ENCODE measurements around the gene ERFL. TPM values are rescaled to one million over a fixed set of nuclear protein-coding genes. Genes with fewer than 3 reads are reported as not detected.
A peak's percentile ranks its signal among the peaks of the same experiment; 100 is the strongest.
"Not testable (repeated sequence)": the region's sequence is repeated elsewhere in the genome, so short reads cannot be mapped to it uniquely, and the experiment has no call there.

Gene ERFL
- total RNA-seq, 1 donor from 2014 or later: not detected

GRCh38 chr19:41883821-41884733, 44.2 kb downstream of the ERFL start:
- DNase-seq (ENCODE audit: low spot score): peak; percentile 96
- intact Hi-C loops (cut with DNase I): loop anchor here (2.0 to 5.0 kb wide), 2 partner anchors 23 to 73 kb away; partner anchors contain the start of genes RABAC1 and RPS19

GRCh38 chr19:41883463-41883820, 44.8 kb downstream of the ERFL start:
- intact Hi-C loops (cut with DNase I): loop anchor here (5.0 kb wide), 1 partner anchor 74 kb away; the partner anchor contains the start of gene RABAC1
- DNase-seq (ENCODE audit: low spot score): no peak

- peak; percentile 91 for DNase-seq (ENCODE audit: low spot score)
- intact Hi-C loops (cut with DNase I): loop anchor here (5.0 kb wide), 1 partner anchor 74 kb away; the partner anchor contains the start of gene RABAC1
Measured at GRCh38 chr19:41882568-41883462, 45.4 kb downstream of the ERFL start, which contains the start of gene ARHGEF1. ARHGEF1 (plus strand) TSS chr19:41883184; CDS start chr19:41888083, 4,899 bp downstream.

GRCh38 chr19:41880329-41880708, 47.9 kb downstream of the ERFL start:
- DNase-seq (ENCODE audit: low spot score): no peak
- intact Hi-C loops (cut with DNase I): loop anchor here (5.0 kb wide), 1 partner anchor 77 kb away; the partner anchor contains the start of gene RABAC1

DNA sequence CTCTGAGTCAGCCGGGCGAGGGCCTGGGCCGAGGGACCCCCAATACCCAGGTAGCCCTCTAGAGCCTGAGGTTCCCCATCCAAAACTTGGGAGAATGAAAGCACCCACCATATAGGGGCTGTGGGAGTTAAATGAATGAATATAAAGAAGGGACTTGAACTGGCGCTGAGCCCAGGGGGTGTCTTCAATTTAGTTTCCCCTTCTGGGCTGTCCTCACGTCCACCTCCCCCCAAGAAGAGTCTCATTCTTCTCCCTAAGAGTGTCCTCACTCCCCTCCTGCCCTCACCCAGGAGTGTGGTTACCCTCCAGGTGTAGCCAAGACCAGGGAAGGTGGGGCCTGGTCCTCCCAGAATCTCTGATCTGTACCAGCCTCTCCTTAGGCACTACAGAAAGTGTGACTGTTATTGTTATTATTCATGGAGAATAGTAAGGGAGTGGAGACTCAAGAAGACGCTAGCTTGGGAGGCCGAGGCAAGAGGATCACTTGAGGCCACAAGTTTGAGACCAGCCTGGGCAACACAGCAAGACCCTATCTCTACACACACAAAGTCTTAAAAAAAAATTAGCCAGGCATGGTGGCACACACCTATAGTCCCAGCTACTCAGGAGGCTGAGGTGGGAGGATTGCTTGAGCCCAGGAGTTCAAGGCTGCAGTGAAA, 48.5 kb downstream of the ERFL start:
- intact Hi-C loops (cut with DNase I): loop anchor here (5.0 kb wide), 1 partner anchor 78 kb away; the partner anchor contains the start of gene RABAC1
- no peak for DNase-seq (ENCODE audit: low spot score)

DNA sequence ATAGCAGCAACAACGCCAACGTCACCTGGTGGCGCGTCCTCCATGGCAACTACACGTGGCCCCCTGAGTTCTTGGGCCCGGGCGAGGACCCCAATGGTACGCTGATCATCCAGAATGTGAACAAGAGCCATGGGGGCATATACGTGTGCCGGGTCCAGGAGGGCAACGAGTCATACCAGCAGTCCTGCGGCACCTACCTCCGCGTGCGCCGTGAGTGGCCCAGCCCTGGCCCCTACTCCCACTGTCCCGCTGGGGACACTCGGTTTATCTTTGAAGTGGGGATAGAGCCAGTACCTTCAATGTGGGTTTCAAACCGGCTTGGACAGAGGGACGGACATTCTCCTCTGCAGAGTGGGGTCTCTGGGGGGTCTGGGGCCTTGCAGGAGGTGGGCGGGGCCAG, 49.2 kb downstream of the ERFL start:
- no peak for DNase-seq (ENCODE audit: low spot score)
- intact Hi-C loops (cut with DNase I): no loop called here

- DNase-seq (ENCODE audit: low spot score): no peak
- intact Hi-C loops (cut with DNase I): no loop called here
Measured at GRCh38 chr19:41877916-41878905, 50.0 kb downstream of the ERFL start.

DNA sequence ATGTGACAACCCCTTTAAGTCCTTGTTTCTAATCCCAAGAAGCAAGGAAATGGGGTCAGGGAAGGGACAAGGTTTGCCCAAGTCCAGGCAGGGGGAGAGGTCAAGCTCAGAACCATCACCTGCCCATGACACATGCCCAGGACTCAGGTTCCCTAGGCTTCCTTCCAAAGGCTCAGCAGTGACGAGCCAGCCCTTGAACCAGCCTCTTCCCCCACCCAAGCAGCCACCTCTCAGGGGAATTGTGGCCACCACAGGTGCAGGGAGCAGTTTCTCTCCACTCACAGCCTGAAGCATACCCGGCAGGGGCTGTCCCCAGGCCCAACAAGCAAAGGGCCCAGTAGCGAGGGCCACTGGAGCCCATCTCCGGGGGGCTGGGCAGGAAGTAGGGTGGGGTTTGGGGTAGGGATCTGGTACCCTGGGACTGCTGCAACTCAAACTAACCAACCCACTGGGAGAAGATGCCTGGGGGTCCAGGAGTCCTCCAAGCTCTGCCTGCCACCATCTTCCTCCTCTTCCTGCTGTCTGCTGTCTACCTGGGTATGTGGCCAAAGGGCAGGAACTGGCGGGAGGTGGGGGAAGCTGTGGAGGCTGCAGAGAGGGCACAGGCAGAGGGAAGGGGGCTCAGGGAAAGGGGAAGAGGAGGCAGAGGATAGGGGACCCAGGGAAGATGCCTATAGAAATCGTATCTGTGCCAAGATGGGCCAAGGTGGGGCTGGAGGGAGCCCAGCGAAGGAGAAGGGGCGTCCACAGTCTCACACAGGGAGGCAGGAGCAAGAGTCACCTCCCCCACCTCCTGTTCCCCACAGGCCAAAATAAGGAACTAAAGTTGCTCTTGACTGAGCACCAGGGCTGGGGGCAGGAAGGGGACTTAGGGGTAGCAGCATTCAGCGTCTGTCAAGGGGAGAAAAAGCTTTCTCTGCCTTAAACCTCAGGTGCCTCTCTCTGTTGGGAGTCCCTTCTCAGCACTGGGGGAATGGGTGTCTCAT, 51.1 kb downstream of the ERFL start, which contains the start of gene CD79A:
CD79A (plus strand) TSS at position 433 of the 986 bp plus-strand sequence; CDS start at position 459, 26 bp downstream.
- intact Hi-C loops (cut with DNase I): no loop called here
- no peak for DNase-seq (ENCODE audit: low spot score)

- intact Hi-C loops (cut with DNase I); DNase-seq (ENCODE audit: low spot score): not testable (repeated sequence)
Measured at GRCh38 chr19:41875973-41876372, 52.3 kb downstream of the ERFL start.

- DNase-seq (ENCODE audit: low spot score): peak; percentile 89
- intact Hi-C loops (cut with DNase I): loop anchor here (2.0 kb wide), 1 partner anchor 62 kb away; no protein-coding TSS in a partner anchor
Measured at GRCh38 chr19:41872775-41873647, 55.2 kb downstream of the ERFL start.

DNA sequence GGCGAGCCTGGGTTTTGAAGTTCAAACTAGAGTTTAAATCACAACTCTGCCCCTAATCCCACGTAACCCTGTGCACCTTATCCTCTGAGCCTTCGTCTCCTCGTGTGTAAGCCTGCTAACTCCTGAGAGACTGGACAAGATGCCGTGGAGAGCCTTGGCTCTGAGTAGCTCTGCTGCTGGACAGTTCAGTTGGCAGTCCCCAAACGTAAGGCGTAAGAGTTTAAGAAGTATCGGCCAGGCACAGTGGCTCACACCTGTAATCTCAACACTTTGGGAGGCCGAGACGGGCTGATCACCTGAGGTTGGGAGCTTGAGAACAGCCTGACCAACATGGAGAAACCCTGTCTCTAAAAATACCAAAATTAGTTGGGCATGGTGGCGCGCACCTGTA, 55.9 kb downstream of the ERFL start:
- intact Hi-C loops (cut with DNase I): loop anchor here (2.0 kb wide), 1 partner anchor 62 kb away; no protein-coding TSS in a partner anchor
- DNase-seq (ENCODE audit: low spot score): no peak

DNA sequence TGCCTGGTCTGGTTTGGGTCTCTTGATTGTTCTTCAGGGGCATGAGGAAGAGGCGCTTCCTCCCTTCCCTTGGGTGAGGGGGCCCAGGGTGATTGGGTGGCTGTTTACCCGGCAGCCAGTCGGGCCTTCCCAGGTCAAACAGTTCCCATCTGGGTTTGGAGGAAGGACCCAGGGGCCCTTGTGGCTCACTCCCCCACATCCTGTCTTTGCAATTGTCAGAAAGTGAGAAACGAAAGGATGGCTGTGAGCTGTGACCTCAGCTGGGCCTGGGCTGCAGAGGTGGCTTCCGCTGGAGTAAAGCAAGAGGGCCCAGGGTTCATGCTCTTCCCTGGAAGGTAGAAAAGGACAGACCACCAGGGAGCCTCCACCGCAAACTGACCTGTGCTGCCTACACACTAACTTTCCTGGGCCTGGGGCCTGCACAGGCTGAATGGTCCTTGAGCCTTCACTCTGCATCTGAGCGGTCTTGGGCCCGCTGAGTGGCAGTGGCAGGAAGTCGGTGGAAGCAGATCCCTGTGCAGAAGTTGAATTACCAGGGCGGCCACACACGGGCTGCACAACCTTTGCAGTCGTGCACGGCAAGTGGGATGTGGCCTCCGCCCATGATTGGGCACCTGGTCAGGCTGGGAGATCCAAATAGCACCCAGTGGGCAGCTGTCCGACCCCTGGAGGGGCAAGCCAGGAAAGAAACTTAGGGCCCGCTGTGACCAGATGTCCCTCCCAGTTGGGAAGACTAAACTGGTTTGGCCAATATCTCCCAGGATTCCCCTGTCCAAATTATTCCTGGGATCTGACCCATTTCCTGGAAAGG, 56.5 kb downstream of the ERFL start:
- no peak for DNase-seq (ENCODE audit: low spot score)
- intact Hi-C loops (cut with DNase I): loop anchor here (2.0 kb wide), 1 partner anchor 63 kb away; no protein-coding TSS in a partner anchor

GRCh38 chr19:41870401-41870873, 57.8 kb downstream of the ERFL start:
- DNase-seq (ENCODE audit: low spot score): no peak
- intact Hi-C loops (cut with DNase I): no loop called here

DNA sequence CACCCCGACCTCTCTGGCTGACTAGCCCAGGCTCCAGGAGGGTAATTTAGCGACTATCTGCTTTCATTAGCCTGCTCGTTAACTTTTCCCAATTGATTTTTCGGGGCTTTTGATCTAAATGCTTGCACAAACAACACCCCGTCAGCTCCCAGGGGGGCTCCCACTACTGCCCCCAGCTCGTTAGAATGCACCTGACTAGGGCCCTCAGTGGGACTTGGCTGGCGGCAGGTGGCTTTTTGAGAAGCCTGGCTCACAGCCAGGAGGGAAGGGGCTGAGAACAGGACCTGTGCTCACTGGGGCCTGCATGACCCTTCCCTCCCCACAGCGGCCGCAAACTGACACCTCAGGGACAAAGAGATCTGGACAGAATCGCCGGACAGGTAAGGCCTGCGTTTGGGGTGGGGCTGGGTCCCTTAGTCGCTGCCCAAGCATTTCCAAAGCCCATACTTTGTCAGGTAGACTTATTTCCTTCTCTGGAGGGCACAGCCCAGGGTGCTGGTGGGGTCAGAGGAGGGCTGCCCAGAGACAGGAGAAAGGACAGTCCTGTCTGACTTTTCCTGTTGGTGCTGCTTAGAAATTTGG, 58.8 kb downstream of the ERFL start:
- no peak for DNase-seq (ENCODE audit: low spot score)
- intact Hi-C loops (cut with DNase I): no loop called here

GRCh38 chr19:41868989-41869300, 59.3 kb downstream of the ERFL start:
- no peak for DNase-seq (ENCODE audit: low spot score)
- intact Hi-C loops (cut with DNase I): no loop called here

Measured in cardiac septum (tissue), 1 donor.